Chondrocyte (in vitro differentiated cells): ENCODE measurements around the gene FAM180B. TPM values are rescaled to one million over a fixed set of nuclear protein-coding genes. Genes with fewer than 3 reads are reported as not detected.

Source experiments
- DNase-seq: peaks from one replicate; pipeline ENCODE4 v3.0.0; 2021; ENCODE audit warnings: mixed read lengths, low spot score
- H3K27ac Mint-ChIP-seq: one replicate; pipeline ENCODE4 v1.8.0; 2021; ENCODE audit warnings: mild to moderate bottlenecking, moderate library complexity, mixed read lengths; ENCODE audit not compliant: unreplicated experiment
- H3K27me3 Mint-ChIP-seq: 2 replicates; pipeline ENCODE4 v1.8.0; 2021; ENCODE audit warnings: low read depth, mixed read lengths
- H3K36me3 Mint-ChIP-seq: 2 replicates; pipeline ENCODE4 v1.8.0; 2021; ENCODE audit warnings: low read depth, mixed read lengths
- H3K4me1 Mint-ChIP-seq: 2 replicates; pipeline ENCODE4 v1.8.0; 2021; ENCODE audit warnings: low read depth, mild to moderate bottlenecking, mixed read lengths
- H3K4me3 Mint-ChIP-seq: one replicate; pipeline ENCODE4 v1.8.0; 2021; ENCODE audit warnings: mild to moderate bottlenecking, moderate library complexity, mixed read lengths; ENCODE audit not compliant: unreplicated experiment
- H3K9me3 Mint-ChIP-seq: 2 replicates; pipeline ENCODE4 v1.8.0; 2021; ENCODE audit warnings: low read depth, mixed read lengths
- total RNA-seq: library from RNA; stranded (reverse); gene quantifications from 3 replicates; pipeline ENCODE4 v1.2.1, GENCODE V29; 2021
- TF ChIP-seq, protein P1 (sequence below): fragments of 200-600 bp; sonication (generic); IDR thresholded peaks from 2 replicates; pipeline ENCODE4 v1.5.0; 2021; ENCODE audit warnings: antibody characterized with exemption, mild to moderate bottlenecking, moderate library complexity

FAM180B gene
- total RNA-seq, 1 donor from 2014 or later: not detected

DNA sequence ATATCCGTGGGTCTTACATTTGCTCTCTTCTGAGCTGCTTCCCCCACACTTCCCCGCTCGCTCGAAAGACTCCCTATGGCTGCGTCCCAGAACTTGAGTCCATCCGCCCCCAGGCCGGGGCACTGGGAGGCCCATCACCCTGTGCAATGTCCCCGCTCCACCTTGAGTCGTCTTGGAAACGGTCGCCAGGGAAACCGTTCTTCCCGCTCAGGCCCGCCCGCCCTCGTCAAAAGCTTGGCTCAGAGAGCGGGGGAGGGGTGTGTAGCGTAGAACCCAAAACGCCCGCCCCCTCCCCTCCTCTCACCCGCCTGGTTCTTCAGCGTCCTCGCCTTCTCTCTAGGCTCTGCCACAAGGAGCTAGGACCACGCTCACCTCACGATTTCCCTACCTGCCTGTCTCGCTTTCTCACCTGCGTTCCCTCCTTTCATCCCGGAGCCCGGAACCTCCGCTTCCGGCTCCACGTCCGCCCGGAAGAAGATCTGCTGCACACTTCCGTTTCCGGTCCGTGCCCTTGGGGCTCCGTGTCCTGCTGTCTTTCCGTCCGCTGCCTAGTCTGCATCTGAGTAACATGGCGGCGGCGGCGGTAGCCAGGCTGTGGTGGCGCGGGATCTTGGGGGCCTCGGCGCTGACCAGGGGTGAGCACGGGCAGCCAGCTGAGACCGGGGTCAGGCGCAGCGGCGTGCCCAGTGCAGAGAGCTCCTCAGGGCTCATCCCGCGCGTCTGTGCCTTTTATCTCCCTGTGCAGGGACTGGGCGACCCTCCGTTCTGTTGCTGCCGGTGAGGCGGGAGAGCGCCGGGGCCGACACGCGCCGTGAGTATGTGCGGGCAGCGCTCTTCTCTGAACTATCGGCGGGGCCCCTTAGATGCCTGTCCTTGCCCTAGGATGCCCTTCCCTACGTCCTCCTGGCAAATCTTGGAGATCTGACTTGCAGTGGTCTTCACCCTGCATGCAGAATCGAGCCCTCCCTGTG lies 7.7 kb upstream of the FAM180B start, which contains the start of the genes KBTBD4 and NDUFS3:
KBTBD4 (minus strand) TSS at position 447 of the 971 bp plus-strand sequence; CDS start at position 428, 19 bp downstream.
NDUFS3 (plus strand) TSS at position 551 of the 971 bp plus-strand sequence; CDS start at position 569, 18 bp downstream.
- Mint-ChIP-seq H3K4me1 (peaks cover 31% of the 10 kb centered on the region), H3K4me3 (peak within 1 kb of the TSS; percentile 98), H3K27me3 (no peaks in the 10 kb centered on the region), H3K9me3 (no peaks in the 10 kb centered on the region), H3K36me3 (peaks cover 16% of the 10 kb centered on the region), H3K27ac (peak within 1 kb of the TSS; percentile 99)
- peak; percentile 97 for DNase-seq
- TF ChIP-seq, protein P1, sequence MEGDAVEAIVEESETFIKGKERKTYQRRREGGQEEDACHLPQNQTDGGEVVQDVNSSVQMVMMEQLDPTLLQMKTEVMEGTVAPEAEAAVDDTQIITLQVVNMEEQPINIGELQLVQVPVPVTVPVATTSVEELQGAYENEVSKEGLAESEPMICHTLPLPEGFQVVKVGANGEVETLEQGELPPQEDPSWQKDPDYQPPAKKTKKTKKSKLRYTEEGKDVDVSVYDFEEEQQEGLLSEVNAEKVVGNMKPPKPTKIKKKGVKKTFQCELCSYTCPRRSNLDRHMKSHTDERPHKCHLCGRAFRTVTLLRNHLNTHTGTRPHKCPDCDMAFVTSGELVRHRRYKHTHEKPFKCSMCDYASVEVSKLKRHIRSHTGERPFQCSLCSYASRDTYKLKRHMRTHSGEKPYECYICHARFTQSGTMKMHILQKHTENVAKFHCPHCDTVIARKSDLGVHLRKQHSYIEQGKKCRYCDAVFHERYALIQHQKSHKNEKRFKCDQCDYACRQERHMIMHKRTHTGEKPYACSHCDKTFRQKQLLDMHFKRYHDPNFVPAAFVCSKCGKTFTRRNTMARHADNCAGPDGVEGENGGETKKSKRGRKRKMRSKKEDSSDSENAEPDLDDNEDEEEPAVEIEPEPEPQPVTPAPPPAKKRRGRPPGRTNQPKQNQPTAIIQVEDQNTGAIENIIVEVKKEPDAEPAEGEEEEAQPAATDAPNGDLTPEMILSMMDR: no peak

DNA sequence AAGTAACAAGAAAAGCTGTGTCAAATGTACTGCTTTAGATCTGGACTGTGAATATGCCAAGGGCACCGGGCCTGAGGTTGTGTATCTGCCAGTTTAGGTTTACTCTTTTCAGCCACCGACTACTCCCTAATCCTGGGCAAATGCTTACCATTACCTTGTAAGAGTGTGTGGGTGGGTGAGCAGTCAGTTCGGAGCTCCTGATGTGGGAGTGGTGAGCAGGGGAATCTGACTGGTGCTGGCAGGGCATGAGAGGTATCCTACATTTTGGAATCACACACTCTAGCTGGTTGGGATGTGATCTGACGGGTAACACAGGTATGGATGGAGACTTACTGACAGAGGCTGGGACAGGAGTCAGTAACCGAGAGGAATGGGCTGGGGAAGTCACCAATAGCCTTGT lies 2.6 kb upstream of the FAM180B start:
- Mint-ChIP-seq H3K9me3 (no peaks in the 10 kb centered on the region), H3K4me3 (no peak overlapping the region), H3K27me3 (no peaks in the 10 kb centered on the region), H3K4me1 (peaks cover 15% of the 10 kb centered on the region), H3K27ac (no peak overlapping the region), H3K36me3 (peaks cover 21% of the 10 kb centered on the region)
- DNase-seq: peak; percentile 22
- TF ChIP-seq, protein P1: no peak

DNA sequence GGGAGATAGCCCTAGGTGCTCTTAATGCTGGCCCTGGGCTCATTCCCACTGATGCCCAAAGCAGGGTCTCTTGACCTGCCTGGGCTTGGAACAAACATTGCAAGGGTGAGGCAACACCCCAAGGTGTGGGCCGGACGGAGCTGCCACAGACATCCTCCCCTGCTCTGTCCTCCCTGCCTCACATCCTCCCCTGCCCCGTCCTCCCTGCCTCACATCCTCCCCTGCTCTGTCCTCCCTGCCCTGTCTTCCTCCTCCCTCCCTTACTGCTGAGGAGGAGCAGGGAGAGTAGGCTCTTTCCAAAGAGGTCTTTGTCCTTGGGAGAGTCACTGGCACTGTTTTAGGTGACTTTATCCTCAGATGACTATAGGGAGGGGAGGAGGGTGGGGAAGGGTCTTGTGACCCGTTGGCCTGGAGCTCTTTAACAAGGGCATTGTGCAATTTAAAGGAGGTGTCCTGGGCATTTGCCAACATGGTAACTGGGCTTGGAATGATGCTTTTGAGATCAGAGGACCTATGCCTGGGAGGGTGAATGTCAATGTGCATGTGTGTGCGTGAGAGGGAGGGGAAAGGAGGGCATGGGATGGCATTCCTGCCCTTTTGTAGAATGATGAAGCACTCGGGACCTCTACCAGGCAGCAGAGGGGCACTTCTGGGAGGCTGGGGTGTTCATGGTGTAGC lies 700 bp downstream of the FAM180B start:
- TF ChIP-seq, protein P1: no peak
- peak; percentile 83 for DNase-seq
- H3K4me1 Mint-ChIP-seq: no peaks in the 10 kb centered on the region
- H3K36me3 Mint-ChIP-seq: peaks cover 19% of the 10 kb centered on the region
- H3K4me3 Mint-ChIP-seq: no peak overlapping the region
- no peak overlapping the region for H3K27ac Mint-ChIP-seq
- no peaks in the 10 kb centered on the region for H3K9me3 Mint-ChIP-seq
- peaks cover 3% of the 10 kb centered on the region for H3K27me3 Mint-ChIP-seq

DNA sequence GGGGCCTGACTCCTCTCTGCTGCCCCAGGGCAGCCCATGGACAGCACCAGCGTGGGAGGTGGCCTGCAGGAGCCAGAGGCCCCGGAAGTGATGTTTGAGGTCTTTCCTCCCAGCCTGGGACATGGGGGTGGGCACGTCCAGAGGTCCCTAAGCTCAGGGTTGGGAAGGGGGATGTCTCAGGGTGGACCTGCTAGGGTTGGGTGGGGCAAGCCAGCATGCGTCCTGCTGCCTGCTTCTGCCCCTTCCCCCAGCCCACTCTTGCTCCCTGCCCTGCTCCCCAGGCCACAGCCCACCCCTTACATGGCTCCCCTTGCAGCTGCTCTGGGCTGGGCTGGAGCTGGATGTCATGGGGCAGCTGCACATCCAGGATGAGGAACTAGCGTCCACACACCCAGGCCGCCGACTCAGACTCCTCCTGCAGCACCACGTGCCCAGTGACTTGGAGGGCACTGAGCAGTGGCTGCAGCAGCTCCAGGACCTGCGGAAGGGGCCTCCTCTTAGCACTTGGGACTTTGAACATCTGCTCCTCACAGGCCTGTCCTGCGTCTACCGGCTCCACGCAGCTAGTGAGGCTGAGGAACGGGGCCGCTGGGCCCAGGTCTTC lies 1.3 kb downstream of the FAM180B start:
- peak; percentile 89 for DNase-seq
- no peak overlapping the region for H3K27ac Mint-ChIP-seq
- H3K4me1 Mint-ChIP-seq: no peaks in the 10 kb centered on the region
- peaks cover 13% of the 10 kb centered on the region for H3K36me3 Mint-ChIP-seq
- TF ChIP-seq, protein P1: no peak
- peaks cover 10% of the 10 kb centered on the region for H3K27me3 Mint-ChIP-seq
- H3K4me3 Mint-ChIP-seq: no peak overlapping the region
- H3K9me3 Mint-ChIP-seq: no peaks in the 10 kb centered on the region

- peak; percentile 39 for DNase-seq
These were observed 2.6 kb downstream of the FAM180B start for GRCh38 chr11:47589118-47589517.

More at GRCh38 chr11:47589118-47589517, 2.6 kb downstream of the FAM180B start:
- Mint-ChIP-seq H3K27ac (no peak overlapping the region), H3K27me3 (peaks cover 20% of the 10 kb centered on the region), H3K9me3 (no peaks in the 10 kb centered on the region), H3K4me1 (peaks cover 8% of the 10 kb centered on the region), H3K4me3 (no peak overlapping the region), H3K36me3 (peaks cover 6% of the 10 kb centered on the region)
- TF ChIP-seq, protein P1: no peak
